GM21737 (cell line): ENCODE results near the gene MYLK4.

ENCODE experiments used
- ATAC-seq: cut with Tn5 transposase; IDR thresholded peaks from one replicate; pipeline ENCODE4 v1.9.1; 2021; ENCODE audit warnings: mild to moderate bottlenecking, moderate library complexity; ENCODE audit not compliant: unreplicated experiment

MYLK4 gene

DNA sequence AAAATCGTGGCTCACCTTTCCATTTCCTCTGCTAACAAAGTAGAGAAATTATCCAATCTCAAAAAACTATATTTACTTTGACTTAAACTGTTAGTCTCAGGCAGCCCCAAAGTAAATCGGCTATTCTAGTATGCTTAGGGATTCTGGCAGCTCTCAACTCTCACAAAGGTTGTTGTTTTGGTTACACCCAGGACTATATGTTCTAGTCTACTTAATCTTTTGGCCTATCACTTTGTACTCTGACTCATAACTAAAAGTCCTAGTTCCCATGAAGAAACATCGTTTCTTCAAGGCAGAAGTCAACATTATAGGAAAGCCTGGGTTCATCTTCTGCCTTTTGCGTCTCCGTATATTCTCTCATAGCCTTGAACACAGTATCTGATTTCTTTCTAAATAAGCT lies 42.3 kb downstream of the MYLK4 start:
- no peak for ATAC-seq

DNA sequence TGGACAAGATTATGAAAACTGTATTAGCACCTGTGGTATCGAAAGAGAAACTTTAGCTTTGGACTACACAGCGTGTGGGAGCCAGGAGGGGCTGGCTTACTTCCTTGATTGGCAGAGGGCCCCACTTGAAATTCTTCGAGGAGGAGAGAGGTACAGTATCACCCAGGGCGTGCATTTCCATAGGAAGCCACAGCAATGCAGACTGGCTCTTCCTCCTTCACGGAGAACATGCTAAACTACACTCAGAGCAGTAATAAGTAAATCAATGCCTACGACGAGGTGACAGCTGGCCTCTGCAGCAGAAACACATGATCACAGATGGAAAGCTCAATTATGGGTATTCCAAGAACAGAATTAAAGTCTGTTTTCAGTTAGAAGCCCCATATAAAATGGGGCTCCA lies 44.2 kb downstream of the MYLK4 start:
- no peak for ATAC-seq

DNA sequence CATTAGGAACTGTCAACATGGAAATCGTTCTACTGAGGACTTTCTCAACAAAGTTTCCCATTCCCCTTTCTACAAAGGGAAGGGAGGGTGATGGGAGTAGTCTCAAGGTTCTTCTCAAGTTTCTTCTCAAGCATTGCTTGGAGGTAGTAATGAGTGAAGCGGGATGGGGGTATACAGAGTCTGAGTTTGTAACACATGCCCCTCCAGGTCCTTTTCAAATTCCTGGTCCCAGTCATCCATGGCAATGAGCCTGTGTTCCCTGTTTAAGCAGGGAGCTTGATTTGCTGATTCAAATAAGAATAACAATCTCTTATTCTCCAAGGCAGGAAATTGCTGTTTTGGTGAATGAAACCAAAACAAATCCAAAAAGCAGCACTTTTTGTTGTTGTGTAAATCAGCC lies 45.5 kb downstream of the MYLK4 start:
- no peak for ATAC-seq

DNA sequence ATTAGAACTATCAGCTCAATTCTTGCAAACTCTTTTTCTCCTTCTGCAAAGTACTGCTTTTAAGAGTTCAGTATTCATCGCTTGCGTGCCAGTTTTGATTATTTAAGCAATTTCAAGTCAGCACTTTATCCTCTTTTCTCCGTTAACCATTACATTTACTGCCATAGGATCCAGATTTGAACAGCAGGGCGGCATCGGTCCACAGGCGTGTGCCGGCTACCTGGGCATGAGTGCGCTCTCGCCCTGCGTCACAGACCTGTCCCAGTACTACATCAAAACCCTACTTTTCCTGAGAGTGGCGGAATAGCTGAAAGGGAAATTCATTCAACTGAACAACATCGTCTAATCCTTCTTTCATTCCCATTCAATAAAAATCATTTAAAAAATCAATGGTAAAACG lies 53.4 kb downstream of the MYLK4 start:
- ATAC-seq, result no peak

DNA sequence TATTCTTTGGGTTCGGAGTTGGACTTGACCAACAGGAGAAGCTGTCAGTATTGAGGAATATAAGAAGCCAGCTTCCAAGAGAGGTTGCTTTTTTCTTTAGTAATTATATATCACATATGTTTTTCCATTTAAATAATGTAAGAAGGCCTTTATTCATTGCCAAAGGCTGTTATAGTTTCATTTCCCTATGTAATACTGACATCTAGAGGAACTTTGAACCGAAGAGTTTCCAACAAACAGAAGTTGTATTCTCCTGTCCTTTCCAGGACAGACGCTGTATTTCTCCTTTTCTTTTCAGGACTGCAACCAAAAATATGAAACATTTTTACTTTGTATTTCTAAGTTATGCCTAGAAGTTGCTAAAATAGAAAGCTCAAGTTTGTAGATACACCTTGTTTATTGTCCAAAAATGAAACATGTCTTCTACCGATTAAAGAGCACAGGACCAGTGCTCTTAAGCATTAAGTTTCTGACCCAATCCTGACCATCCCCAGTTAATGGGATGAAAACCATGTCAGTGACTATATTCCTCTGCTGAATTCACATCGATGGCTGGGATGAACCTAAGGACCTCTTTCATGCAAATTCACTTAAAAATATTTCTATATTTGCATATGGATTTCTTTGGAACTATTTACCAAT lies 55.1 kb downstream of the MYLK4 start:
- no peak for ATAC-seq

DNA sequence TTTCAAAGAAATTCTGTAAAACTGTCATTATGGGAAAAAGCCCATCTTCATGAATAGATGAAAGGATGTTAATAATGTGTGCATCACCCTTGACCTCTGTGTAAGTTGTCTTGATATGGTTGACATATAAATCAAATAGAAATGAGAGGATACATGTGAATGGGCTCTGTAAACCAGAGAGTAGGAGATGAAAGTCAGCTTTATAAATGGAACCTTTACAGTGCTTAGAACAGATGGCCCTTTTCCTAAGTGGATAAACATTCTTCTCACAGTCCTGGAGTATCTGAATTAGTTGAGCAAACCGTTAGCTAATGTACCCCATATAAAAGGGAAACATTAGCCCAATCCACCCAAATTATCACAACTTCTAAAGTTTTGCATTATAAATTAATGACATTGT lies 57.5 kb downstream of the MYLK4 start:
- no peak for ATAC-seq

DNA sequence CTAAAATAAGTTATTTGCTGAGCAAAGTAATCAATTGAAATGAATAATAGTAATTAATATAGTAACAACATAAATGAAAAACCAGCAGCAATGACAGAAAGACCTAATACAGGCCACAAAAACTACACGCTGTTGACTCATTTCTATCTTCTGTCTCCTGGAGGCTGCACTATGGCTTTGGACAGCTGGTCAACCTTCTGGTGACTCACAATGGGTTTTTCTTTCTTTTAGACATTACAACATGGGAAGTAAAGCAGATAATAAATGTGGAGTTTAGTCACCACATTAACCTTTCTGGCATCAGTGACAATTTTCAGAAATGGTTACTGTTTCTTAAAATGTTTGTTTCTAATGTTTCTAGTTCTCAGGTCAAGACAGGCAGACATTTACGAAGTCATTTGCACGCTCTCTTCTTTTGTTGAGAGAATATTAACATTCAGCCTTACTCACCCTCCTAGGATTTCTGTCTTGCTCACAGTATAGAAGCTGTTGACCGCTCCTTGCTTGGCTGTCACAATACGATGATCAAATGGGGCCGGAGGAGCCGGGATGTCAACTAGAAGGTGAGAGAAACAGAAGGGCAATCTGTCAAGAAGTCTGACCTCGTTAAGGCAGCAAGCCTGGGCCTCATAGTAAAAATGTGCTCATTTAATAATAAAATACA lies 62.2 kb downstream of the MYLK4 start:
- ATAC-seq, result no peak

DNA sequence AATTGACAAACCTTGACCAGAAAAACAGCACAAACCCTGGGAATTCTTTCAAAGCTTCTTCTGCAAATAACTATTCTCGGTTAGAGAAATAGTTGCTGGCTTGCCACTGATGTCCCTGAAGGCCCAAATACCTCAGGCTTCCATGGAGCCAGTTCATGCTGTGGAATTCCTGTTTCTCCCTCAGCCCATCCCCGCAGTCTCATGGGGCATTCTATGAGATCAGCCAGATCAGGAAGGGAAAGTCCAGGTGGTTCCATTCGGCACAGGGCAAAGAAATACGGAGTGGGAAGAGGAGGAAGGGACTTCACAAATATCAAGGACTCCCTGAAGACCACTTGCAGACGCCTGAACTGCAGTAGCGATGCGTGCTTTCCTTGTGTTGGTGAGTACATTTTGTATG lies 63.3 kb downstream of the MYLK4 start:
- no peak for ATAC-seq

DNA sequence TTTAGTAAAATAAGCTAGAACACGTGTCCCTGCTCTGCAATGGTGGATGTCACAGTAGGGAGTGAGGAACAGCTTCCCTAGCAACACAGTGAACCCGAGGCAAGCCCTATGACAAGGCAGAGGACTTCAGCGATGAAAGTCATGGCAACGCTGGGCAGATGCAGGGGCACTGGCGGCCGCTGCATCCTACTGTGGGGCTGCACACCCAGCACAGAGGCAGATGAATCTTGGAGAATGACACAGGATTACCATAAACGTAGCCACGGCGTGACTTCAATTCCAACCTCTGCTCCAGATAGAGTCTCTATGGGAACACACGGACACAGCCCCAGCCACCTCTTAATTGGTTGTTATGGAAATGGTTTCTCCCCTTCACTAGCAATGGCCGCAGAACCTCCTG lies 64.2 kb downstream of the MYLK4 start:
- ATAC-seq, result no peak

DNA sequence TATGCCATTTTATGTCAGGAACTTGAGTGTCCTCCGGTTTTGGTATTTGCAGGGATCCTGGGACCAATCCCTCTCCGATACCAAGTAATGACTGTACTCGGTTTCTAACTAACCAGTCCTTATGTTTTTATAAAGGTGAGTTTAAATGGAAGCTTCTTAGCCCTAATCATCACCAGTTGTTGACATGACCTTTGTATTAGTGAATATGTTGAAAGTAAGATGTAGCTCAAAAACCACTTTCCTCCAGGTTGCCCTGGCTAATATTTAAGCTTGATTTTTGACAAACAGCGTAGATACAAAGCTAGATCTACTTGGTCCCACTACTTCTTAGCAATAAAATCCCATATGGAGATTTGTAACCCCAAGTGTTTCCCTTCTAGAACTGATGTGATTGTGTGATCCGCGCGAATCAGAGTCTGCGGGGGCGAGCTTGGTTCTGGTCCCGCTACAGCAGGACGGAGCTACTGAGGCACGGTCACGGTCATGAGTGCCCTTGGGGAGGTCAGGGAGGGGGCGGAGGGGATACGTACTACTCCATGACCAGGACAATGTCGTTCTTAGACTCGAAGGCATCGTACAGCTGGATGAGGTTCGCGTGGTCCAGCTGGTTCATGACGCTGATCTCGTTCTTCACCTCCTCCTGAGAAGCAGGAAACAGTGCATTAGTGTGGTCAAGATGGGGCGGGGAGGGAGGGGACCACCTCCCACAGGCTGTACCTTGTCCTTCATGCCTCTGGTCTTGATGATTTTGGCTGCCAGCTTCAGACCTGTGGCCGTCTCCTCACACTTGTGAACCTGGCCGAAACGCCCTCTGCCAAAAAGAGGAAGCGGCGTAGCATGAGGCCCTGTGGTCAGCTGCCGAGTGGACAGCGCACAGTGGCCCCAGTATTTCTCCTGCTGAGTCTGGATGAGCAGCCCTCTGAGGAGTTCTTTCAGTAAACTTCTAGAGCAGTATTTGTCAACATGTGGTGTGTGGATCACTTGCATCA lies 65.7 kb downstream of the MYLK4 start:
- no peak for ATAC-seq

DNA sequence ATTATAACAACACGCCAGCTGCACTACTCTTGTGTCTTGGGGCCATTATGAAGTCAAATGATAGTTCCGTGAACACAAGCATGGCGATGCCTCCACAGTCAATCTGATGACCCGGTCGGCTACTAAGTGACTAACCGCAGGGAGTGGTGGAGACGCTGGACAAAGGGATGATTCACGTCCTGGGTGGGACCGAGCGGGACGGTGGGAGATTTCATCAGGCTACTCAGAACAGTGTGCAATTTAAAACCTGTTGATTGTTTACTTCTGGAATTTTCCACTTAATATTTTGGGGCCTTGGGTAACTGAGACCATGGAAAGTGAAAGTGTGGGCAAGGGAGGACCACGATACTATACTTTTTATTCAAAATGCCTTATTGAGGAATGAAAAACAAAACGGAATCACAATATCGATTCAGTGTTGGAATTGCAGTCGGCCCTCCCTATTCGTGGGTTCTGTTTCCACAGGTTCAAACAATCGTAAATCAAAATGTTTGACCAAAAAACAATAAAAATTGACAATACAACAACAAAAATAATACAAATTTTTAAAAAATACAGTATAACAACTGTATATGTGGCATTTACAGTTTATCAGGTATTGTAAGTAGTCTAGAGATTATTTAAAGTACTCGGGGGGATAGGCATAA lies 66.5 kb downstream of the MYLK4 start:
- no peak for ATAC-seq

DNA sequence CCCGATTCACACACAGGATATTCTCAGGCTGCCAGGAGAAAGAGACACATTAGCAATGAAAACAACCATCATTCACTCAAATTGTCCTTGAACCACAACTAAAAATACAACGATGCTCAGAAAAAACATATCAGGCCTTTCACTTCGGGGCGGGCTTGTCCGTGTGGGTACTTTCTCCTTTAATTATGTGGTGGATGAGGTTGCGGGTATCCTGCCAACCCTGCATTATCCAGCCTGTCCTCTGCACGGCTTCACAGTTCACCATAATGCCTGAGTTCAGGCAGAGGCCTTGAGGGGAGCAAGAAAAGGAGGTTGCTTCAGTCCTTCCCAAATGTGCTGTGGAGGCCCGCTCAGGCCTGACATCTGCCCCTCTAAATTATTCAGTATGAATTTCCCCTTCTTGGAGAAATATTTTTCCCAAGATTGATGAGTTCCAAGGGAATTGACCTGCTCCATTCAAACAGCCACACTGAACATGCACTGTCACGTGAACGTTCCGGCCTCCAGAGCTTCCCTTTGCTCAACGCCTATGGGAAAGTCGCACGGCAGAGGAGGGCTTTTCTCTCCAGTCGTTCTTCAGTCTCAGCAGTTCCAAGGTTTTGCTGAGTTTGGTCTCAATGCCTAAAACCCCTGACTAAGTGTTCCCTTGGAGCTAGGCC lies 70.3 kb downstream of the MYLK4 start:
- no peak for ATAC-seq

DNA sequence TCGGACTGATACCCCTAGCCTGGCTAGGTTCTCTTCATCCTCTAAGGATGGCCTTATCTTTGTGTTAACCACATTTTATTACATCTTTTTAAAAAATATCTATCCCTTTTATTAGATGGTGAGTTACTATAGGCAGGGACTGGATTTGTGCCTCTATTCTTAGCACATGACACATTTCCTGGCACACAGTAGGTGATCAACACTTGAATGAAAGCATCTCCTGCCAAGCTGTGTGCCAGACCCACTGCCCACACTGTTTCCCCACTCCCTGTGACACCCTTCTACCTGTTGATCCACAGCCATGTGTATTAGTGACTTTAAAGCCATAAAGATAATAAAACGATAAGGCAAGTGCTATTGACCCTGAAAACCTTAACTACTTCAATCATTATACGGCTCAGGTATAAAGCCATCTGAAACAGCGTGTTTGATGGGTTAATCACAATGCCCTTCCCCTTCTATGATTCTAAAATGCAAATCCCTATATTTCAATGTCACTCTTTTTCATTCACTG lies 73.6 kb downstream of the MYLK4 start:
- ATAC-seq, result no peak

DNA sequence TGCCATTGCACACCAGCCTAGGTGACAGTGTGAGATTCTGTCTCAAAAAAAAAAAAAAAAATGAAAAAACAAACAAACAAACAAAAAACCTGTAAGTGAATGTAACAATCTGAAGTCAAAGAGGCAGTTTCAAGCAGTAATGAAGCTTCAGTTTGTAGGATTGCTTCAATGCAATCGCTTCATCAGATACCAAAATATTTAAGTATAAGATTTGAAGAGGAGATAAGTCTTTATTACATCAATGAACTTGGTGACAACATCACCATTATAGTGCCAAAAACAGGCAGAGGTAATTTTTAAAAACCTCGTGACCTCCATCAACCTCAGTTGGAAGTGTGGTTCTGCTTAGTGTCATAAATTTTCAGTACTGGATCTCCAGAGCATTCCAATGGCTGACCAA lies 74.7 kb downstream of the MYLK4 start:
- ATAC-seq, result no peak

DNA sequence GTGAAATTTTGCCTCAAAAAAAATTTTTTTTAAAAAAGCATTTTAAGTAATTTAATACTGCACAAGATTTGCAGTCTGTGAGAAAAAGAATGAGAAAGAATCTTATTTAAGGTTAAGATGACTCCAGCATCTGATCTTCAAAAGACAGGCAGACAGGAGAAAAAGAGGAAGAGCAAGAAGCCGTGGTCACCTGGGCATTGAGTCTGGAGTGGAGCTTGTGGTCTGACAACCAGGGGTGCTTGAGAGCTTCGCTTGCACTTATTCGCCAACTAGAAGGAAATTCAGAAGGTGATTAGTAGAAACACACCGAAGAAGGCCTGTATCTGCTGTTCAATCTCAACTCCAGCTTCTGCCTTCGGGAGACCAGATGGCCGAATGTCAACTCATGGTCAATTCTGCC lies 75.9 kb downstream of the MYLK4 start:
- ATAC-seq, result no peak

DNA sequence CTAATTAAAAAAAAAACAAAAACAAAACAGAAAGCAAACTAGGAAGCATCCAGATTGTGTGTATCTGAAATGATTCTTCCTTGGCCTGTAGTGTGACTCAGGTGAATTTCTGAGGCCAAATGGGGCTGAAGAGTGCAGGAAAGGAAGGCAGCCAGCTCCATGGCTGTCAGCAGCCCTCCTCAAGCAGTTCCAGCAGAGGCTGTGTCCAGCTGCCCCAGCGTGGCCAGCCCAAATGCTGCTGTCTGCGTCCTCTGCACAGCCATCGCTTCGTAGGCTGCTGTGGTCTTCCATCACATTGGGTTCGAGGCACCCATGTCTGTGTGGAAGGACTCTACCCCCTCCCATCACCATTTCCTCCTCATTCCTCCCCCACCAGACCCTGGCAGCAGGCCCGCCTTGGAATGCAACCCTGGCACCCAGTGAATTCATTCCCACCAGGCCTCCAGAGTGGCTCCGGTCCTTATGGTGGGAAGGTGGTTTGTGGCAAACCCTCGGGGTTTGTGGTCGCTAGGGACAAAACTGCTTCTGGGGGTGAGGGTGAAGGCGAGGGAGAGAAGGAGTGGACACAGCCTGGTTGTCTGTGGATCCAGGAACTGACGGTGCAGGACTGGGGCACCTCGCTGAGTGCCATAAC lies 81.5 kb downstream of the MYLK4 start:
- ATAC-seq, result no peak

DNA sequence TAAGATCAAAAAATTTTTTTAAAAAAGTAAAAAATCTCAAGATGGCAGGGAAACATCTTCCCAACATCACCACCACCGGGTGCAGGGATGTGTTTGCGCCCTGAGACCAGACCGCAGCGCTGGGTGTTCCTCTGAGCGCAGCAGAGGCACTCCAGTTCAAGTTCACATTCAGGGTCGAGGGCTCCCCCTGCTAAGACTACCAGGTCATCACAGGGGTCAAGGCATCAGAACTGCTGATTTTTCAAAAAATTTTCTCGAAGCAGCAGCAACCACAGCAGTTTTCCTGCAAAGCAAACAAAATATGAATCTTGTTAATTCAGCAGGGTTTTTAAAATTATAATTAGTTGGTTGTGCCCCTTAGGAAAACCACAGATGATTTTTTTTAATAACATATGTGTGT lies 83.1 kb downstream of the MYLK4 start:
- ATAC-seq, result no peak

DNA sequence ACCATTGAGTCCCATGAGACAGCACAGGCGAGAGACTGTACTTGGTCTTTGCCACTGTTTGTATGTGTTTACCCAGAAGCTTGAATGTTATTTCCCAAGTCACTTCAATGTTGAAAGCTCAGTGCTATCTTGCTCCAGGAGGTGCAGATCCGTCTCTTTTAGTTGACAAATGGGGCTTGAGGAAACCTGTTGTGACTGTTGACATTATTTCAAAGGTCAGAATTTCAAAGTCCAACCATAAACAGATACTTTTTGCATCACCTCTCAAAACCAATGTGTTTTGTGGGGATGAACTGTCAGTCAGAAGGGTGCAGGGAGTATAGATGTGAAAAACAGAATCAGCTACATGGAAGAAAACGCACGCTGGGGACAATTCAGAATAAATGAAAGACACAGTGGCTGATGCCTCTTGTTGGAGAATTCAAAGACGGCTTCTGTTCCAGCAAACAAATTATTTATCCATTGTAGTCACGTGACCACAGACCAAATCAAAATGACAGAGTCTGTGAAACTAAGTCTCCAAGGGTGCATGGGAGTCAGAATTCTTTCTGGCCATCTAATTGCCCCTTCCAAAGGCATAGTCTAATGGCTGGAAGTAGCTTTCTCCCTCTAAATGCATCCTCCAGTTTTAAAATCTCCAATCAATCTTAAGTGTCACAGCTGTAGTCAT lies 83.7 kb downstream of the MYLK4 start:
- ATAC-seq, result no peak
